ENCODE results near the gene MTIF3. TPM values are rescaled to one million over a fixed set of nuclear protein-coding genes. Genes with fewer than 3 reads are reported as not detected.

MTIF3 gene
- 10 to 100 TPM; 35.7 to 37.5 TPM for total RNA-seq
- polyA plus RNA-seq: 88.2 TPM

GRCh38 chr13:27449936-27450828, at the start of gene MTIF3:
MTIF3 (minus strand) TSS chr13:27450564; CDS start chr13:27440448, 10,116 bp downstream.
- ChIA-PET CTCF (interaction anchor here (3.9 to 6.3 kb wide), 2 partner anchors 24 to 171 kb away, joined by 18 to 74 read pairs; partner anchors contain the start of genes GTF3A, LNX2 and POLR1D), POLR2A (interaction anchor here (0.6 to 6.7 kb wide), 6 partner anchors 24 to 1196 kb away, joined by 3 to 128 read pairs (median 6); partner anchors contain the start of genes GTF3A, LNX2 and PAN3)
- Mint-ChIP-seq H3K27me3 (peaks cover 0 to 3% of the 10 kb centered on the region in 2 donors), H3K9me3 (no peaks in the 10 kb centered on the region), H3K36me3 (peaks cover 0 to 18% (median 3%) of the 10 kb centered on the region in 3 donors), H3K4me3 (peak within 1 kb of the TSS; percentile 91 to 97 (median 93)), H3K4me1 (peaks cover 53 to 68% (median 65%) of the 10 kb centered on the region in 3 donors), H3K27ac (peak within 1 kb of the TSS; percentile 96 to 98 (median 97))
- Histone ChIP-seq H3K36me3 (ENCODE audit: insufficient read depth, low read length) (no peaks in the 10 kb centered on the region), H3K27me3 (ENCODE audit: insufficient read depth, low read length, poor library complexity, severe bottlenecking) (no peaks in the 10 kb centered on the region), H3K27ac (ENCODE audit: low read depth, low read length) (peak within 1 kb of the TSS; percentile 84), H3K4me1 (ENCODE audit: insufficient read depth, low read length) (peaks cover 42% of the 10 kb centered on the region), H3K4me3 (ENCODE audit: low read length) (peak within 1 kb of the TSS; percentile 87), H3K9me3 (ENCODE audit: low read length) (no peaks in the 10 kb centered on the region)
- peak; percentile 95 to 99 (median 97) for DNase-seq

- no peaks in the 10 kb centered on the region for H3K4me1 Mint-ChIP-seq
- H3K27ac Mint-ChIP-seq: peak overlapping the region in 1 of 8 donors; percentile 9
- no peaks in the 10 kb centered on the region for H3K9me3 Mint-ChIP-seq
- H3K36me3 ChIP-seq (ENCODE audit: insufficient read depth, low read length): no peaks in the 10 kb centered on the region
- H3K4me3 Mint-ChIP-seq: no peak overlapping the region
- no peaks in the 10 kb centered on the region for H3K9me3 ChIP-seq (ENCODE audit: low read length)
- ChIA-PET CTCF (no interaction called here), POLR2A (no interaction called here)
- H3K27me3 ChIP-seq (ENCODE audit: insufficient read depth, low read length, poor library complexity, severe bottlenecking): peaks cover 3% of the 10 kb centered on the region
- H3K4me1 ChIP-seq (ENCODE audit: insufficient read depth, low read length): no peaks in the 10 kb centered on the region
- no peaks in the 10 kb centered on the region for H3K36me3 Mint-ChIP-seq
- no peak overlapping the region for H3K27ac ChIP-seq (ENCODE audit: low read depth, low read length)
- no peak overlapping the region for H3K4me3 ChIP-seq (ENCODE audit: low read length)
- peaks cover 1 to 3% of the 10 kb centered on the region in 2 donors for H3K27me3 Mint-ChIP-seq
- DNase-seq: no peak
Measured at GRCh38 chr13:27497563-27498230, 47.3 kb upstream of the MTIF3 start.

GRCh38 chr13:27496536-27497273, 46.3 kb upstream of the MTIF3 start:
- ChIA-PET CTCF (interaction anchor here (1.4 to 1.9 kb wide), 2 partner anchors 36 to 135 kb away, joined by 4 to 5 read pairs; no protein-coding TSS in a partner anchor), POLR2A (no interaction called here)
- Mint-ChIP-seq H3K27ac (no peak overlapping the region), H3K36me3 (no peaks in the 10 kb centered on the region), H3K27me3 (peaks cover 0 to 1% of the 10 kb centered on the region in 2 donors), H3K4me3 (no peak overlapping the region), H3K9me3 (no peaks in the 10 kb centered on the region), H3K4me1 (no peaks in the 10 kb centered on the region)
- DNase-seq: no peak
- H3K4me3 ChIP-seq (ENCODE audit: low read length): no peak overlapping the region
- no peaks in the 10 kb centered on the region for H3K9me3 ChIP-seq (ENCODE audit: low read length)
- H3K36me3 ChIP-seq (ENCODE audit: insufficient read depth, low read length): no peaks in the 10 kb centered on the region
- H3K27ac ChIP-seq (ENCODE audit: low read depth, low read length): no peak overlapping the region
- no peaks in the 10 kb centered on the region for H3K4me1 ChIP-seq (ENCODE audit: insufficient read depth, low read length)
- no peaks in the 10 kb centered on the region for H3K27me3 ChIP-seq (ENCODE audit: insufficient read depth, low read length, poor library complexity, severe bottlenecking)

- Histone ChIP-seq H3K27ac (ENCODE audit: low read depth, low read length) (no peak overlapping the region), H3K36me3 (ENCODE audit: insufficient read depth, low read length) (no peaks in the 10 kb centered on the region), H3K4me3 (ENCODE audit: low read length) (no peak overlapping the region), H3K27me3 (ENCODE audit: insufficient read depth, low read length, poor library complexity, severe bottlenecking) (no peaks in the 10 kb centered on the region), H3K9me3 (ENCODE audit: low read length) (no peaks in the 10 kb centered on the region), H3K4me1 (ENCODE audit: insufficient read depth, low read length) (no peaks in the 10 kb centered on the region)
- Mint-ChIP-seq H3K9me3 (no peaks in the 10 kb centered on the region), H3K36me3 (no peaks in the 10 kb centered on the region), H3K4me1 (no peaks in the 10 kb centered on the region), H3K27ac (peak overlapping the region in 1 of 8 donors; percentile 30), H3K27me3 (peaks cover 0 to 1% of the 10 kb centered on the region in 2 donors), H3K4me3 (no peak overlapping the region)
- DNase-seq: no peak
- CTCF ChIA-PET: interaction anchor here (1.4 to 1.9 kb wide), 2 partner anchors 36 to 134 kb away, joined by 4 to 5 read pairs; no protein-coding TSS in a partner anchor
- POLR2A ChIA-PET: no interaction called here
Measured at GRCh38 chr13:27496006-27496405, 45.6 kb upstream of the MTIF3 start.

GRCh38 chr13:27495551-27495950, 45.2 kb upstream of the MTIF3 start:
- Histone ChIP-seq H3K4me1 (ENCODE audit: insufficient read depth, low read length) (no peaks in the 10 kb centered on the region), H3K27me3 (ENCODE audit: insufficient read depth, low read length, poor library complexity, severe bottlenecking) (no peaks in the 10 kb centered on the region), H3K9me3 (ENCODE audit: low read length) (no peaks in the 10 kb centered on the region), H3K36me3 (ENCODE audit: insufficient read depth, low read length) (no peaks in the 10 kb centered on the region), H3K4me3 (ENCODE audit: low read length) (no peak overlapping the region), H3K27ac (ENCODE audit: low read depth, low read length) (no peak overlapping the region)
- Mint-ChIP-seq H3K4me3 (no peak overlapping the region), H3K27ac (peak overlapping the region in 2 of 8 donors; percentile 20 to 31), H3K9me3 (no peaks in the 10 kb centered on the region), H3K36me3 (no peaks in the 10 kb centered on the region), H3K4me1 (no peaks in the 10 kb centered on the region), H3K27me3 (peaks cover 0 to 1% of the 10 kb centered on the region in 2 donors)
- CTCF ChIA-PET: interaction anchor here (1.4 to 1.9 kb wide), 2 partner anchors 37 to 133 kb away, joined by 4 to 5 read pairs; no protein-coding TSS in a partner anchor
- no peak for DNase-seq
- POLR2A ChIA-PET: no interaction called here

GRCh38 chr13:27493981-27494380, 43.6 kb upstream of the MTIF3 start:
- no peaks in the 10 kb centered on the region for H3K27me3 ChIP-seq (ENCODE audit: insufficient read depth, low read length, poor library complexity, severe bottlenecking)
- no peaks in the 10 kb centered on the region for H3K4me1 ChIP-seq (ENCODE audit: insufficient read depth, low read length)
- H3K27ac ChIP-seq (ENCODE audit: low read depth, low read length): no peak overlapping the region
- Mint-ChIP-seq H3K4me3 (no peak overlapping the region), H3K36me3 (no peaks in the 10 kb centered on the region), H3K27ac (no peak overlapping the region), H3K4me1 (no peaks in the 10 kb centered on the region), H3K27me3 (no peaks in the 10 kb centered on the region), H3K9me3 (no peaks in the 10 kb centered on the region)
- no peak for DNase-seq
- ChIA-PET POLR2A (no interaction called here), CTCF (no interaction called here)
- no peaks in the 10 kb centered on the region for H3K36me3 ChIP-seq (ENCODE audit: insufficient read depth, low read length)
- no peaks in the 10 kb centered on the region for H3K9me3 ChIP-seq (ENCODE audit: low read length)
- H3K4me3 ChIP-seq (ENCODE audit: low read length): no peak overlapping the region

- Mint-ChIP-seq H3K9me3 (no peaks in the 10 kb centered on the region), H3K4me3 (no peak overlapping the region), H3K27ac (no peak overlapping the region), H3K36me3 (no peaks in the 10 kb centered on the region), H3K27me3 (peaks cover 0 to 5% of the 10 kb centered on the region in 2 donors), H3K4me1 (no peaks in the 10 kb centered on the region)
- Histone ChIP-seq H3K4me1 (ENCODE audit: insufficient read depth, low read length) (no peaks in the 10 kb centered on the region), H3K9me3 (ENCODE audit: low read length) (no peaks in the 10 kb centered on the region), H3K36me3 (ENCODE audit: insufficient read depth, low read length) (no peaks in the 10 kb centered on the region), H3K4me3 (ENCODE audit: low read length) (no peak overlapping the region), H3K27me3 (ENCODE audit: insufficient read depth, low read length, poor library complexity, severe bottlenecking) (no peaks in the 10 kb centered on the region), H3K27ac (ENCODE audit: low read depth, low read length) (no peak overlapping the region)
- no peak for DNase-seq
- CTCF ChIA-PET: no interaction called here
- POLR2A ChIA-PET: no interaction called here
Measured at GRCh38 chr13:27489456-27489855, 39.1 kb upstream of the MTIF3 start.
